Astrocyte of the spinal cord (primary cell): ENCODE results near the gene STX12.
A peak's percentile ranks its signal among the peaks of the same experiment; 100 is the strongest.
"Not testable (repeated sequence)": the region's sequence is repeated elsewhere in the genome, so short reads cannot be mapped to it uniquely, and the experiment has no call there.

Source experiments
- DNase-seq: peaks from one replicate; pipeline ENCODE4 v3.0.0; 2011; ENCODE audit warnings: low read depth, low spot score
- H3K4me3 ChIP-seq: 2 replicates; pipeline ENCODE4 v1.5.1; 2011; ENCODE audit warnings: low read depth, mild to moderate bottlenecking, low read length, moderate library complexity
- in situ Hi-C: cut with HindIII; loops from 2 replicates; pipeline ENCODE4 v1.10.0; 2017; ENCODE audit warnings: low sequenced_read_pairs
- TF ChIP-seq, protein P1 (sequence below): IDR thresholded peaks from 2 replicates; pipeline ENCODE4 v1.5.1; 2012; ENCODE audit warnings: low read depth, mild to moderate bottlenecking, low read length, inconsistent platforms

Gene STX12

GRCh38 chr1:27787895-27788294 is 14.9 kb downstream of the STX12 start:
- no peak overlapping the region for H3K4me3 ChIP-seq
- DNase-seq = peak; percentile 53
- TF ChIP-seq, protein P1, sequence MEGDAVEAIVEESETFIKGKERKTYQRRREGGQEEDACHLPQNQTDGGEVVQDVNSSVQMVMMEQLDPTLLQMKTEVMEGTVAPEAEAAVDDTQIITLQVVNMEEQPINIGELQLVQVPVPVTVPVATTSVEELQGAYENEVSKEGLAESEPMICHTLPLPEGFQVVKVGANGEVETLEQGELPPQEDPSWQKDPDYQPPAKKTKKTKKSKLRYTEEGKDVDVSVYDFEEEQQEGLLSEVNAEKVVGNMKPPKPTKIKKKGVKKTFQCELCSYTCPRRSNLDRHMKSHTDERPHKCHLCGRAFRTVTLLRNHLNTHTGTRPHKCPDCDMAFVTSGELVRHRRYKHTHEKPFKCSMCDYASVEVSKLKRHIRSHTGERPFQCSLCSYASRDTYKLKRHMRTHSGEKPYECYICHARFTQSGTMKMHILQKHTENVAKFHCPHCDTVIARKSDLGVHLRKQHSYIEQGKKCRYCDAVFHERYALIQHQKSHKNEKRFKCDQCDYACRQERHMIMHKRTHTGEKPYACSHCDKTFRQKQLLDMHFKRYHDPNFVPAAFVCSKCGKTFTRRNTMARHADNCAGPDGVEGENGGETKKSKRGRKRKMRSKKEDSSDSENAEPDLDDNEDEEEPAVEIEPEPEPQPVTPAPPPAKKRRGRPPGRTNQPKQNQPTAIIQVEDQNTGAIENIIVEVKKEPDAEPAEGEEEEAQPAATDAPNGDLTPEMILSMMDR = no peak
- in situ Hi-C loops = no loop called here

DNA sequence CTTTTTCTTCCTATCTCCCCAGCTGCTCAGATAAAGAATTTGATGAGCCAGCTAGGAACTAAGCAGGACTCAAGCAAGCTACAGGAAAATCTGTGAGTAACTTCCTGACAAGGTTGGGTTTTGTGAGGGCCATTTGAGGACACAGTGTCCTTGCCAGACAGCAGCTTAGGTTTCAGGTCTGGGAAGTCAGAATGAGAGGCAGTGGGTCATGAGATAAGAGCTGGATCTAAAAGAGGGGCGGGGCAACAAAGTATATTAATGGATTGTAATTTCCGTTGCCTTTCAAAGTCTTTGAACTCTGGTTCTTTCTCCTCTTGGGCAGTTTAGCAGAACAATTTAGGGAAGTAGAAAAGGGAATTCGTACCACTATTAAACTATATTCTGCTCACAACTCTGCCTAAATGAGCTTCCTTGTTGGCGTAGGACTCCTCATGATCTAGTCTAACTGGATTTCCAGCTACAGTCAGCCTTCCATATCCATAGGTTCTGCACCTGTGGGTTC is 16.6 kb downstream of the STX12 start:
- H3K4me3 ChIP-seq = no peak overlapping the region
- peak; percentile 32 for DNase-seq
- TF ChIP-seq, protein P1 = no peak
- in situ Hi-C loops = no loop called here

DNA sequence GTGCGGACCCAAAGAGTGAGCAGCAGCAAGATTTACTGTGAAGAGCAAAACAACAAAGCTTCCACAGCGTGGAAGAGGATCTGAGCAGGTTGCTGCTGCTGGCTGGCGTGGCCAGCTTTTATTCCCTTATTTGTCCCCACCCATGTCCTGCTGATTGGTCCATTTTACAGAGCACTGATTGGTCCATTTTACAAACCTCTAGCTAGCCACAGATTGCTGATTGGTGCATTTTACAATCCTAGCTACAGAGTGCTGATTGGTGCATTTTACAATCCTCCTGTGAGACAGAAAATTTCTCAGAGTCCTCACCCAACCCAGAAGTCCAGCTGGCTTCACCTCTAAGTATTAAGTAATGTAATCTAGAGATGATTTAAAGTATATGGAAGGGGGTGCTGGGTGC is 17.3 kb downstream of the STX12 start:
- DNase-seq, in situ Hi-C loops, H3K4me3 ChIP-seq: not testable (repeated sequence)

DNA sequence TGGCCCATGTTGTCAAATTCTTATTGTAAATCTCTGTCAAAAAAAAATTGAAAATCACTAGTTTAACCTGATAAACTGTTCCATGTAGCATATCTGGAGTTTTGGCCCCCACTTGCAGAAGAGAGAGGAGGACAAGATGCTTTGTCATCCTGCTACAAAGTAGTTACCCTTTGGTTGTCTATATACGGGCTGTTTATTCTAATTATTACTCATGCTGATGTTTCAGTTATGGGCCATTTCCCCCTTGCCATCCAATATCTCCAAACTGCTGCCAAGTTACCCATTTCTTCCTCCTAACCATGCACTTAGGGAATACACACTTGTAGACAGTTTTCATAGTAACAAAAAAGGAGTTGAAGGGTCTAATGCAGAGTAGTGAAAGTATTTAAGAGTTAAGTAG is 22.6 kb downstream of the STX12 start:
- in situ Hi-C loops = no loop called here
- no peak for DNase-seq
- no peak overlapping the region for H3K4me3 ChIP-seq
- TF ChIP-seq, protein P1 = no peak

- no peak for DNase-seq
- in situ Hi-C loops = no loop called here
- no peak overlapping the region for H3K4me3 ChIP-seq
- TF ChIP-seq, protein P1 = no peak
Observed at GRCh38 chr1:27804791-27805190, 31.8 kb downstream of the STX12 start.

DNA sequence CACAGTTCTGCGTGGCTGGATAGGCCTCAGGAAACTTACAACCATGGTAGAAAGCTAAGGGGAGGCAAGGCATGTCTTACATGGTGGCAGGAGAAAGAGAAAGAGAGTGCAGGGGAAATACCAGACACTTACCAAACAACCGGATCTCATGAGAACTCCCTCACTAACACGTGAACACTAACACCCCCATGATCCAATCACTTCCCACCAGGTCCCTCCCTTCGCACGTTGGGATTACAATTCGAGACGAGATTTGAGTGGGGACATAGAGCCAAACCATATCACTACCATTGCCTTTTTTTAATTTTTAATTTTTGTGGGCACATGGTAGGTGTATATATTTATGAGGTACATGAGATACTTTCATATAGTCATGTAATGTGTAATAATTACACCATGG is 33.7 kb downstream of the STX12 start:
- H3K4me3 ChIP-seq = no peak overlapping the region
- no peak for DNase-seq
- in situ Hi-C loops = no loop called here
- TF ChIP-seq, protein P1 = no peak

DNA sequence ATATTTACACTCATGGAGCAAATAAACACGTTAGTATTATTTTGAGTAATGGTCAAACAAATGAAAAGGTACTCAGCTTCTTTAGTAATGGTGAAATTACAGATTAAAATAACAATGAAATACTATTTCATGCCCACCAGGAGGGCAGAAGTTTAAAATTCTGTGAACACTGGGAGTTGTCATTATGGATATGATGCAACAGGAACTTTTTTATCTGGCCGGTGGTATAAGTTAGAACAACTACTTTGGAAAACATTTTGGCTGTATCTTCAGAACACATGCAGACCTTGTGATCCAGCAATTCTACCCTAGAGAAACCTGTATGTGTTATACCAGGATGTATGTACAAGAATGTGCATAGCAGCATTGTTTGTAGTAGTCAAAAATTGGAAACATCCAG is 34.4 kb downstream of the STX12 start:
- no peak overlapping the region for H3K4me3 ChIP-seq
- in situ Hi-C loops = no loop called here
- DNase-seq = no peak
- TF ChIP-seq, protein P1 = no peak

DNA sequence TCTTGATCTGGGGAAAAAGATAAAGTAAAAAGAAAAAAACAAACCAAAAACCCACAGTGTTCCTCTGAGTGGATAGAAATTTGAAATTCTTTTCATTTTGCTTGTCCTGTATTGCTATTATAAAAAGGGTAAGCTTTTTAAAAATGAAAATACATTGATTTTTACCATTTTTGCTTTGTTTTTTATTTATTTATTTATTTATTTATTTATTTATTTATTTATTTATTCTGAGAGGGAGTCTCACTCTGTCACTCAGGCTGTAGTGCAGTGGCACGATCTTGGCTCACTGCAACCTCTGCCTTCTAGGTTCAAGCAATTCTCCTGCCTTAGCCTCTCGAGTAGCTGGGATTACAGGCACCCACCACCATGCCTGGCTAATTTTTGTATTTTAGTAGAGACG is 35.1 kb downstream of the STX12 start:
- in situ Hi-C loops, H3K4me3 ChIP-seq, DNase-seq: not testable (repeated sequence)
